Measurements from ENCODE around the gene CADM1.

DNA sequence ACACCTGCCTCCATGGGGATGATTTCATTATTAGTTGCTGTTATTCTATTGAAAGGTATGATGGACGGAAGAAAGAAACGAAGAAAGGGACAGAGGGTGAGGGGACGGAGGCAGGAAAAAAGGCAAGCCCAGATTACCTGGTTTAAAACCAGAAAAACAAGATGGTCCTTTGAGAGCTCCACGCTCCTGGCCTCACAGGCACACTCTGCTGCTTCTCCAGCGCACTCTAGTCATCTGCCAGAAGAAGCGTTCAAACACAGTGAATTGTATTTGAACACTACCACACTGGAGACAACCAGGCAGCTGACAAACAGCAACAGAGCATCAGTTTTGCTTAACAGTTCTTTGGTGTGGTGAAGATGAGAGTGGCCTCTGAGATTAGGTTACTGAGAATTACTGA is 216.9 kb downstream of the CADM1 start:
- TF ChIP-seq EP300 (IDR thresholded peaks at IDR 0.05) (no peak), POLR2A (IDR thresholded peaks at IDR 0.05) (no peak)
- TF ChIP-seq, protein P1, sequence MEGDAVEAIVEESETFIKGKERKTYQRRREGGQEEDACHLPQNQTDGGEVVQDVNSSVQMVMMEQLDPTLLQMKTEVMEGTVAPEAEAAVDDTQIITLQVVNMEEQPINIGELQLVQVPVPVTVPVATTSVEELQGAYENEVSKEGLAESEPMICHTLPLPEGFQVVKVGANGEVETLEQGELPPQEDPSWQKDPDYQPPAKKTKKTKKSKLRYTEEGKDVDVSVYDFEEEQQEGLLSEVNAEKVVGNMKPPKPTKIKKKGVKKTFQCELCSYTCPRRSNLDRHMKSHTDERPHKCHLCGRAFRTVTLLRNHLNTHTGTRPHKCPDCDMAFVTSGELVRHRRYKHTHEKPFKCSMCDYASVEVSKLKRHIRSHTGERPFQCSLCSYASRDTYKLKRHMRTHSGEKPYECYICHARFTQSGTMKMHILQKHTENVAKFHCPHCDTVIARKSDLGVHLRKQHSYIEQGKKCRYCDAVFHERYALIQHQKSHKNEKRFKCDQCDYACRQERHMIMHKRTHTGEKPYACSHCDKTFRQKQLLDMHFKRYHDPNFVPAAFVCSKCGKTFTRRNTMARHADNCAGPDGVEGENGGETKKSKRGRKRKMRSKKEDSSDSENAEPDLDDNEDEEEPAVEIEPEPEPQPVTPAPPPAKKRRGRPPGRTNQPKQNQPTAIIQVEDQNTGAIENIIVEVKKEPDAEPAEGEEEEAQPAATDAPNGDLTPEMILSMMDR (IDR thresholded peaks at IDR 0.05): no peak

Measured in stomach (tissue), 4 donors.